HepG2 (cell line): Measurements from ENCODE around the gene UGT1A3. TPM values are rescaled to one million over a fixed set of nuclear protein-coding genes. Genes with fewer than 3 reads are reported as not detected.

Source experiments
- ATF2 ChIP-seq: sonication (generic); formaldehyde crosslinking; IDR thresholded peaks from 2 replicates; pipeline ENCODE4 v1.4.0; 2020; ENCODE audit warnings: missing genetic modification reagents
- CREM ChIP-seq, 2 experiments: sonication (generic) in 1 of 2; formaldehyde crosslinking in 1 of 2; IDR thresholded peaks; 2 replicates each; pipeline versions ENCODE4 v1.4.0 to v1.6.1; 2016 to 2020; ENCODE audit warnings: antibody characterized with exemption in 1 of 2, mild to moderate bottlenecking in 1 of 2, missing genetic modification reagents in 1 of 2
- HNRNPH1 ChIP-seq: fragments of 200-400 bp; formaldehyde crosslinking; optimal IDR thresholded peaks from 2 replicates; pipeline ENCODE3; 2017; ENCODE audit warnings: mild to moderate bottlenecking, low read depth, low read length
- HNRNPLL ChIP-seq: fragments of 200-400 bp; formaldehyde crosslinking; IDR thresholded peaks from 2 replicates; pipeline ENCODE4 v1.6.1; 2017; ENCODE audit warnings: mild to moderate bottlenecking, low read depth, low read length; ENCODE audit not compliant: poor library complexity, severe bottlenecking
- HOXA9 ChIP-seq: sonication (generic); formaldehyde crosslinking; IDR thresholded peaks from 2 replicates; pipeline ENCODE4 v1.8.1; 2022; ENCODE audit warnings: missing genetic modification reagents, mild to moderate bottlenecking, moderate library complexity, borderline replicate concordance
- JDP2 ChIP-seq: sonication (generic); formaldehyde crosslinking; IDR thresholded peaks from 2 replicates; pipeline ENCODE4 v1.8.1; 2022; ENCODE audit warnings: missing genetic modification reagents, borderline replicate concordance
- RBM39 ChIP-seq: fragments of 200-400 bp; formaldehyde crosslinking; IDR thresholded peaks from one replicate; pipeline ENCODE4 v1.6.1; 2018; ENCODE audit warnings: antibody characterized with exemption, mild to moderate bottlenecking, low read depth, low read length; ENCODE audit not compliant: poor library complexity, severe bottlenecking
- REL ChIP-seq: sonication (generic); formaldehyde crosslinking; conservative IDR thresholded peaks from 2 replicates; pipeline ENCODE4 v1.8.0; 2022; ENCODE audit warnings: mild to moderate bottlenecking, missing genetic modification reagents, moderate library complexity
- REPIN1 ChIP-seq: sonication (generic); formaldehyde crosslinking; IDR thresholded peaks from 2 replicates; pipeline ENCODE4 v1.8.0; 2022; ENCODE audit warnings: missing genetic modification reagents, low read depth, mild to moderate bottlenecking, borderline replicate concordance
- SOX6 ChIP-seq, 2 experiments: fragments of 450-650 bp in 1 of 2; sonication (generic) in 1 of 2; formaldehyde crosslinking in 1 of 2; IDR thresholded peaks; 2 replicates each; pipeline versions ENCODE4 v1.4.0 to v1.6.1; 2017 to 2020; ENCODE audit warnings: antibody characterized with exemption in 1 of 2, mild to moderate bottlenecking in 1 of 2, missing genetic modification reagents in 1 of 2
- SRSF9 ChIP-seq: fragments of 200-400 bp; formaldehyde crosslinking; IDR thresholded peaks from 2 replicates; pipeline ENCODE4 v1.6.1; 2018; ENCODE audit warnings: borderline replicate concordance, mild to moderate bottlenecking, low read depth, low read length; ENCODE audit not compliant: insufficient read depth, poor library complexity, severe bottlenecking
- TBX2 ChIP-seq: sonication (generic); formaldehyde crosslinking; IDR thresholded peaks from 2 replicates; pipeline ENCODE4 v1.5.0; 2020; ENCODE audit warnings: missing genetic modification reagents, mild to moderate bottlenecking, borderline replicate concordance
- TCF12 ChIP-seq, 2 experiments: fragments of 450-650 bp in 1 of 2; sonication (generic) in 1 of 2; formaldehyde crosslinking in 1 of 2; IDR thresholded peaks; 2 replicates each; pipeline versions ENCODE4 v1.6.1 to v1.8.0; 2017 to 2022; ENCODE audit warnings: antibody characterized with exemption in 1 of 2, mild to moderate bottlenecking in 1 of 2, missing genetic modification reagents in 1 of 2, moderate library complexity in 1 of 2
- U2AF1 ChIP-seq: fragments of 200-400 bp; formaldehyde crosslinking; optimal IDR thresholded peaks from 2 replicates; pipeline ENCODE3; 2017; ENCODE audit warnings: mild to moderate bottlenecking, low read depth, low read length
- ZC3H4 ChIP-seq: sonication (generic); formaldehyde crosslinking; IDR thresholded peaks from 2 replicates; pipeline ENCODE4 v1.4.0; 2020; ENCODE audit warnings: missing genetic modification reagents, borderline replicate concordance
- ZFX ChIP-seq: sonication (generic); formaldehyde crosslinking; IDR thresholded peaks from 2 replicates; pipeline ENCODE4 v1.4.0; 2020; ENCODE audit warnings: mild to moderate bottlenecking, low read depth, missing genetic modification reagents, moderate library complexity
- ZNF121 ChIP-seq: sonication (generic); formaldehyde crosslinking; IDR thresholded peaks from 2 replicates; pipeline ENCODE4 v1.5.0; 2020; ENCODE audit warnings: mild to moderate bottlenecking, missing genetic modification reagents
- ZNF230 ChIP-seq: sonication (generic); formaldehyde crosslinking; IDR thresholded peaks from 2 replicates; pipeline ENCODE4 v1.4.0; 2020; ENCODE audit warnings: mild to moderate bottlenecking, missing genetic modification reagents
- ZNF234 ChIP-seq: sonication (generic); formaldehyde crosslinking; conservative IDR thresholded peaks from 2 replicates; pipeline ENCODE4 v1.5.1; 2020; ENCODE audit warnings: mild to moderate bottlenecking, missing genetic modification reagents
- ZNF264 ChIP-seq: sonication (generic); formaldehyde crosslinking; IDR thresholded peaks from 2 replicates; pipeline ENCODE4 v1.4.0; 2020; ENCODE audit warnings: missing genetic modification reagents
- ZNF30 ChIP-seq: sonication (generic); formaldehyde crosslinking; IDR thresholded peaks from 2 replicates; pipeline ENCODE4 v1.5.0; 2020; ENCODE audit warnings: mild to moderate bottlenecking, missing genetic modification reagents
- ZNF446 ChIP-seq: sonication (generic); formaldehyde crosslinking; IDR thresholded peaks from 2 replicates; pipeline ENCODE4 v1.5.0; 2020; ENCODE audit warnings: mild to moderate bottlenecking, missing genetic modification reagents
- ZNF530 ChIP-seq: sonication (generic); formaldehyde crosslinking; IDR thresholded peaks from 2 replicates; pipeline ENCODE4 v1.5.0; 2020; ENCODE audit warnings: low read depth, mild to moderate bottlenecking, missing genetic modification reagents
- ZNF547 ChIP-seq: sonication (generic); formaldehyde crosslinking; IDR thresholded peaks from 2 replicates; pipeline ENCODE4 v1.5.1; 2020; ENCODE audit warnings: mild to moderate bottlenecking, missing genetic modification reagents
- ZNF878 ChIP-seq: sonication (generic); formaldehyde crosslinking; IDR thresholded peaks from 2 replicates; pipeline ENCODE4 v1.8.1; 2023; ENCODE audit warnings: mild to moderate bottlenecking, missing genetic modification reagents, moderate library complexity
- polyA plus RNA-seq, 8 experiments: library from polyadenylated mRNA; depleted of rRNA in 3 of 8; stranded (reverse) in 7 of 8; unstranded in 1 of 8; fragments of >200 nt; fragmentation: Illumina TruSeq in 4 of 8; extraction: Trizol in 4 of 8; gene quantifications; 2 replicates each; pipeline versions ENCODE4 v1.2.1 to v1.2.3, GENCODE V29; 2011 to 2016; ENCODE audit warnings: low read depth in 4 of 8, missing spikeins in 1 of 8, mixed read lengths in 1 of 8; ENCODE audit not compliant: insufficient read depth in 1 of 8
- total RNA-seq, 5 experiments: library from RNA; depleted of rRNA; stranded (reverse); fragments of >200 nt; fragmentation: Illumina TruSeq; extraction: Trizol; gene quantifications; 2 replicates each; pipeline ENCODE4 v1.2.3, GENCODE V29; 2016; ENCODE audit warnings: low read depth in 1 of 5
- TF ChIP-seq, protein P1 (sequence below): sonication (generic); formaldehyde crosslinking; IDR thresholded peaks from 2 replicates; pipeline ENCODE4 v1.4.0; 2020; ENCODE audit warnings: missing genetic modification reagents

The UGT1A3 gene
- total and polyA plus RNA-seq, 2 of the 13 experiments (the other 11 are each of a cell fraction or from before 2014, with no cell fraction given) = not detected

DNA sequence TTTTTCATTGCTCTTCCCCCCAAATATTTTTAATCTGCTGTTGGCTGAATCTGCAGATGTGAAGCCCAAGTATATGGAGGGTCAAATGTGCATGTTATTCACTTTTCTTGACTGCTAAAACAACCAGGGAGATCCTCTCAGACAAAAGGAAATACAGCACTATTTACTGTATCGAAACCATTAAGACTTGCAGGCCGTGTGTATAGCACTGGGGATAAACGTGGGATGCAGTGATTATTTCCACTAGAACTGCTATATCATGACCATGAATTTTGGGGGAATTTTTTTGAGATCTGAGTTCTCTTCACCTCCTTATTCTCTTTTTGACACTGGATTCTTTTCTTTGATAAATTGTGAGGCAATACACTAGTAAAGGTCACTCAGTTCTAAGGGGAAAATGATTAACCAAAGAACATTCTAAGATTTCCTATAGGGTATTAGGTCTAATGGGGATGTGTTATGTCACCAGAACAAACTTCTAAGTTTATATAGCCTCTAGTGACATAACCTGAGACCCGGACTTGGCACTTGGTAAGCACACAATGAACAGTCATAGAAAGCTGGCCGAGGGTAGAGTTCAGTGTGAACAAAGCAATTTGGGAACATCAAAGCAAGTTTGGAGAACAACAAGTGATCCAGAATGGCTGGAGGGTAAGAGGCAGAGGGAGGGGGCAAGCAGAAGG lies 16.4 kb downstream of the UGT1A3 start (continued):
- TF ChIP-seq HOXA9 (CRISPR knock-in tag) (no peak), ZNF121 (CRISPR knock-in tag) (no peak), JDP2 (CRISPR knock-in tag) (peak; percentile 76; the same call in 1 of the 2 replicates), CREM (IDR thresholded peaks at IDR 0.05) (peak; percentile 98), CREM (CRISPR knock-in tag; IDR thresholded peaks at IDR 0.05) (no peak), HNRNPH1 (no peak), U2AF1 (no peak), ZNF878 (CRISPR knock-in tag) (peak; percentile 83; the same call in 1 of the 2 replicates), REL (CRISPR knock-in tag) (no peak), ZNF547 (no peak), TCF12 (IDR thresholded peaks at IDR 0.05) (no peak), TCF12 (CRISPR knock-in tag; IDR thresholded peaks at IDR 0.05) (peak; percentile 98), ZNF446 (no peak), SOX6 (IDR thresholded peaks at IDR 0.05) (peak; percentile 32; the same call in 1 of the 2 replicates), SOX6 (CRISPR knock-in tag; IDR thresholded peaks at IDR 0.05) (peak; percentile 100), RBM39 (no peak), HNRNPLL (no peak), ZNF530 (CRISPR knock-in tag) (no peak), REPIN1 (peak; percentile 86), ZNF234 (no peak), ZC3H4 (CRISPR knock-in tag) (no peak), ATF2 (CRISPR knock-in tag) (peak; percentile 92; the same call in 1 of the 2 replicates), ZNF30 (CRISPR knock-in tag) (no peak), TBX2 (CRISPR knock-in tag) (peak; percentile 100), ZFX (CRISPR knock-in tag) (no peak), ZNF230 (0 out of 2 replicates have a peak, but pooled peaks have one; percentile 39), SRSF9 (no peak), ZNF264 (CRISPR knock-in tag) (peak; percentile 93)
- TF ChIP-seq, protein P1, sequence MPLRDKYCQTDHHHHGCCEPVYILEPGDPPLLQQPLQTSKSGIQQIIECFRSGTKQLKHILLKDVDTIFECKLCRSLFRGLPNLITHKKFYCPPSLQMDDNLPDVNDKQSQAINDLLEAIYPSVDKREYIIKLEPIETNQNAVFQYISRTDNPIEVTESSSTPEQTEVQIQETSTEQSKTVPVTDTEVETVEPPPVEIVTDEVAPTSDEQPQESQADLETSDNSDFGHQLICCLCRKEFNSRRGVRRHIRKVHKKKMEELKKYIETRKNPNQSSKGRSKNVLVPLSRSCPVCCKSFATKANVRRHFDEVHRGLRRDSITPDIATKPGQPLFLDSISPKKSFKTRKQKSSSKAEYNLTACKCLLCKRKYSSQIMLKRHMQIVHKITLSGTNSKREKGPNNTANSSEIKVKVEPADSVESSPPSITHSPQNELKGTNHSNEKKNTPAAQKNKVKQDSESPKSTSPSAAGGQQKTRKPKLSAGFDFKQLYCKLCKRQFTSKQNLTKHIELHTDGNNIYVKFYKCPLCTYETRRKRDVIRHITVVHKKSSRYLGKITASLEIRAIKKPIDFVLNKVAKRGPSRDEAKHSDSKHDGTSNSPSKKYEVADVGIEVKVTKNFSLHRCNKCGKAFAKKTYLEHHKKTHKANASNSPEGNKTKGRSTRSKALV = no peak; the same call in 1 of the 2 replicates
